ENCODE results near the gene DCAF12.

GRCh38 chr9:34124926-34125325 lies 1.6 kb downstream of the DCAF12 start:
- no peak for TF ChIP-seq SMAD3 (CRISPR knock-in tag; IDR thresholded peaks at IDR 0.05; ENCODE audit: borderline replicate concordance)
- TF ChIP-seq CTCF (IDR thresholded peaks at IDR 0.05) = no peak
- no peak for TF ChIP-seq FOXP1 (CRISPR knock-in tag; IDR thresholded peaks at IDR 0.05; ENCODE audit: borderline replicate concordance)
- TF ChIP-seq MAX (CRISPR knock-in tag; IDR thresholded peaks at IDR 0.05) = no peak
- no peak for TF ChIP-seq ARID4B (CRISPR knock-in tag; IDR thresholded peaks at IDR 0.05; ENCODE audit: borderline replicate concordance)
- no peak for TF ChIP-seq TEAD4 (CRISPR knock-in tag; IDR thresholded peaks at IDR 0.05)
- no peak for TF ChIP-seq ATF1 (CRISPR knock-in tag; IDR thresholded peaks at IDR 0.05)
- no peak for TF ChIP-seq USF2 (CRISPR knock-in tag; IDR thresholded peaks at IDR 0.05)
- no peak for TF ChIP-seq NFYB (CRISPR knock-in tag; conservative IDR thresholded peaks at IDR 0.05; ENCODE audit: low read depth)
- no peak for TF ChIP-seq ZNF512 (CRISPR knock-in tag; IDR thresholded peaks at IDR 0.05; ENCODE audit: borderline replicate concordance)
- no peak for TF ChIP-seq ATF2 (CRISPR knock-in tag; IDR thresholded peaks at IDR 0.05; ENCODE audit: borderline replicate concordance, low read depth)
- TF ChIP-seq GABPB1 (CRISPR knock-in tag; IDR thresholded peaks at IDR 0.05) = no peak

All from WTC11 (cell line).